K562 (cell line): ENCODE data around the gene HNRNPD. TPM values are rescaled to one million over a fixed set of nuclear protein-coding genes. Genes with fewer than 3 reads are reported as not detected.

Experiments used
- ATAC-seq: fragments of 200-7000 bp; cut with Tn5 transposase; 3 replicates; pipeline ENCODE4 v1.9.1; 2020; ENCODE audit warnings: moderate library complexity
- BruUV-seq: library from RNA; stranded (reverse); fragments of 400-500 nt; replicated peaks from 2 replicates; lab custom pipeline; 2021; lab: Mats Ljungman, UMichigan
- CTCF ChIA-PET: fragments of 300-600 bp; formaldehyde crosslinking; extraction: SDS; loops from one replicate; lab custom pipeline; 2021; ENCODE audit warnings: low intra/inter-chr PET ratio; lab: Yijun Ruan, JAX
- POLR2A ChIA-PET: fragments of 300-600, 350-650 bp; sonication (Branson Sonifier 250); formaldehyde crosslinking; extraction: SDS; loops from one replicate; lab custom pipeline; 2021; ENCODE audit warnings: antibody characterized with exemption, inconsistent platforms; lab: Yijun Ruan, JAX
- DNase-seq, 4 experiments: peaks; one replicate each; pipeline versions ENCODE4 v3.0.0 to v3.0.0-alpha.2; 2011 to 2018; ENCODE audit warnings: low spot score in 3 of 4, mixed read lengths in 3 of 4; ENCODE audit errors: extremely low read depth in 1 of 4
- FAIRE-seq: peaks from 2 replicates; lab custom pipeline; 2011; peaks lifted over from hg19 to GRCh38; lab: Jason Lieb, UNC
- H2AFZ ChIP-seq: 2 replicates; pipeline ENCODE4 v1.6.0; 2011; ENCODE audit warnings: low read depth, low read length, control low read depth, inconsistent platforms
- H3K27ac ChIP-seq: fragments of 200-600 bp; 3 replicates; pipeline ENCODE4 v1.8.0; 2011; ENCODE audit warnings: low read depth, mild to moderate bottlenecking, control low read depth, inconsistent platforms, low read length, moderate library complexity, mixed read lengths; ENCODE audit errors: extremely low read depth
- H3K27me3 ChIP-seq, 2 experiments: fragments of 300-600 bp in 1 of 2; 2 replicates in 1 of 2; 3 replicates in 1 of 2; pipeline versions ENCODE4 v1.6.0 to v1.8.0; 2011; ENCODE audit warnings: inconsistent platforms in 2 of 2, low read length in 2 of 2, mild to moderate bottlenecking in 1 of 2, mixed read lengths in 1 of 2, moderate library complexity in 1 of 2; ENCODE audit not compliant: control insufficient read depth in 2 of 2, insufficient read depth in 2 of 2
- H3K36me3 ChIP-seq: fragments of 300-600 bp; 3 replicates; pipeline ENCODE4 v1.8.0; 2011; ENCODE audit warnings: mild to moderate bottlenecking, low read length, inconsistent platforms; ENCODE audit not compliant: control insufficient read depth, insufficient read depth
- H3K4me1 ChIP-seq, 2 experiments: fragments of 200-600 bp in 1 of 2; replicated peaks in 1 of 2; 2 replicates in 1 of 2; 3 replicates in 1 of 2; pipeline versions ENCODE4 v1.5.1 to v1.8.0; 2011; ENCODE audit warnings: inconsistent platforms in 2 of 2, low read length in 2 of 2, mild to moderate bottlenecking in 1 of 2, mixed read lengths in 1 of 2, moderate library complexity in 1 of 2; ENCODE audit not compliant: control insufficient read depth in 2 of 2, insufficient read depth in 2 of 2
- H3K4me2 ChIP-seq: 2 replicates; pipeline ENCODE4 v1.6.1; 2011; ENCODE audit warnings: low read length, control low read depth, inconsistent platforms, mixed read lengths; ENCODE audit not compliant: insufficient read depth
- H3K4me3 ChIP-seq: fragments of 200-600 bp; sonication (generic), shearing (Covaris generic); 2 replicates; pipeline ENCODE4 v1.5.1; 2016; ENCODE audit warnings: control low read depth, inconsistent platforms
- H3K79me2 ChIP-seq: fragments of 200-600 bp; 3 replicates; pipeline ENCODE4 v1.8.0; 2011; ENCODE audit warnings: low read length, inconsistent platforms; ENCODE audit not compliant: control insufficient read depth, insufficient read depth
- H3K9ac ChIP-seq, 2 experiments: 2 replicates each; pipeline versions ENCODE4 v1.6.0 to v1.6.1; 2011; ENCODE audit warnings: low read depth in 2 of 2, low read length in 2 of 2, control low read depth in 1 of 2, inconsistent platforms in 1 of 2, mild to moderate bottlenecking in 1 of 2, mixed read lengths in 1 of 2; ENCODE audit not compliant: insufficient read depth in 1 of 2
- H3K9me1 ChIP-seq: one replicate; pipeline ENCODE4 v1.6.0; 2011; ENCODE audit warnings: inconsistent platforms, mild to moderate bottlenecking, low read length, moderate library complexity; ENCODE audit not compliant: control insufficient read depth, insufficient read depth
- H3K9me3 ChIP-seq: replicated peaks from 2 replicates; pipeline ENCODE4 v1.5.1; 2011; ENCODE audit warnings: low read depth, low read length, inconsistent platforms; ENCODE audit not compliant: control insufficient read depth, insufficient read depth
- H4K20me1 ChIP-seq: replicated peaks from 2 replicates; pipeline ENCODE4 v1.6.1; 2011; ENCODE audit warnings: low read length, inconsistent platforms, mixed read lengths; ENCODE audit not compliant: control insufficient read depth, insufficient read depth
- ARID3B ChIP-seq: fragments of 250-450 bp; sonication (Bioruptor Pico); IDR thresholded peaks from 2 replicates; pipeline ENCODE4 v1.4.0; 2020; ENCODE audit warnings: borderline replicate concordance
- GATAD2A ChIP-seq: fragments of 450-650 bp; IDR thresholded peaks from 2 replicates; pipeline ENCODE4 v1.6.1; 2017
- HDGF ChIP-seq: fragments of 450-650 bp; IDR thresholded peaks from 2 replicates; pipeline ENCODE4 v1.6.1; 2016
- MEIS2 ChIP-seq: fragments of 450-650 bp; IDR thresholded peaks from 2 replicates; pipeline ENCODE4 v1.6.1; 2014; ENCODE audit warnings: mild to moderate bottlenecking; ENCODE audit not compliant: partially characterized antibody
- NCOA1 ChIP-seq: fragments of 450-650 bp; IDR thresholded peaks from 2 replicates; pipeline ENCODE4 v1.6.1; 2016; ENCODE audit warnings: low read depth
- POLR3A ChIP-seq: IDR thresholded peaks from 2 replicates; pipeline ENCODE4 v1.6.1; 2011; ENCODE audit warnings: borderline replicate concordance, mild to moderate bottlenecking, moderate library complexity; ENCODE audit not compliant: insufficient read length, insufficient read depth; ENCODE audit errors: extremely low read depth
- PTTG1 ChIP-seq: fragments of 450-650 bp; IDR thresholded peaks from 2 replicates; pipeline ENCODE4 v1.6.1; 2016; ENCODE audit warnings: low read depth, mild to moderate bottlenecking, missing genetic modification characterization, missing compliant biosample characterization
- SMARCE1 ChIP-seq: fragments of 450-650 bp; IDR thresholded peaks from 2 replicates; pipeline ENCODE4 v1.7.1; 2016; ENCODE audit warnings: mild to moderate bottlenecking
- TCFL5 ChIP-seq: fragments of 250-450 bp; sonication (Bioruptor Pico); conservative IDR thresholded peaks from 2 replicates; pipeline ENCODE4 v1.6.1; 2021; ENCODE audit warnings: mild to moderate bottlenecking, moderate library complexity, matching md5 sums
- TRIM28 ChIP-seq: fragments of 450-650 bp; IDR thresholded peaks from 2 replicates; pipeline ENCODE4 v1.6.1; 2017
- ZNF699 ChIP-seq: fragments of 250-450 bp; sonication (Bioruptor Pico); IDR thresholded peaks from 2 replicates; pipeline ENCODE4 v1.8.0; 2021; ENCODE audit warnings: mild to moderate bottlenecking, moderate library complexity; ENCODE audit not compliant: insufficient replicate concordance
- WGBS: fragments of 100-300 bp; shearing (Covaris generic); methylation state at CpG from one replicate; pipeline ENCODE4 v1.1.6; 2016; ENCODE audit warnings: low coverage, mixed read lengths; ENCODE audit not compliant: insufficient coverage; ENCODE audit errors: missing lambda C conversion rate; 5-methylcytosine and 5-hydroxymethylcytosine counted together
- in situ Hi-C: fragments of 300-500 bp; cut with MboI; formaldehyde crosslinking; loops from 4 replicates; pipeline ENCODE4 v1.15.0; 2018; ENCODE audit warnings: inconsistent platforms, mixed read lengths
- intact Hi-C: fragments of 100-400 bp; cut with micrococcal nuclease; formaldehyde crosslinking; loops from 2 replicates; pipeline ENCODE4 v1.14.2; 2022
- polyA plus RNA-seq, 8 experiments: library from polyadenylated mRNA; depleted of rRNA in 4 of 8; stranded (reverse) in 5 of 8; unstranded in 3 of 8; fragments of >200 nt; fragmentation: Nextera tagmentation in 2 of 8; fragmentation: Illumina TruSeq in 1 of 8; extraction: Ambion mirVana in 2 of 8; extraction: Trizol in 1 of 8; gene quantifications; 2 replicates each; pipeline versions ENCODE4 v1.2.1 to v1.2.3, GENCODE V29; 2011 to 2014; ENCODE audit warnings: inconsistent platforms in 1 of 8, missing spikeins in 1 of 8
- total RNA-seq, 7 experiments: library from RNA; depleted of rRNA in 6 of 7; stranded (reverse); fragments of >200 nt in 6 of 7; fragmentation: Illumina TruSeq in 2 of 7; extraction: Trizol in 2 of 7; gene quantifications; 2 replicates each; pipeline versions ENCODE4 v1.2.1 to v1.2.3, GENCODE V29; 2011 to 2021; ENCODE audit warnings: low replicate concordance in 1 of 7

Gene HNRNPD
- total and polyA plus RNA-seq, 9 of the 15 experiments (the other 6 are each of a cell fraction or from before 2014, with no cell fraction given): 92.4 to 955 (median 160) TPM

- Histone ChIP-seq H2AFZ (no peak overlapping the region), H3K27ac (no peak overlapping the region), H3K4me1 (no peaks in the 10 kb centered on the region), H3K9me3 (no peaks in the 10 kb centered on the region; the same call in 1 of the 2 replicates), H4K20me1 (no peaks in the 10 kb centered on the region), H3K4me2 (no peak overlapping the region), H3K4me3 (no peak overlapping the region), H3K79me2 (no peaks in the 10 kb centered on the region), H3K9me1 (no peaks in the 10 kb centered on the region), H3K9ac (no peak overlapping the region), H3K27me3 (no peaks in the 10 kb centered on the region; a peak in 1 of 5 replicates), H3K36me3 (no peaks in the 10 kb centered on the region)
- intact Hi-C loops: no loop called here
- no peak for DNase-seq
- BruUV-seq: no TSS peak
- ATAC-seq: no peak
- 2% methylated on average over 4 of the region's 4 CpGs for WGBS
- TF ChIP-seq GATAD2A: no peak
- no peak for TF ChIP-seq MEIS2
- TF ChIP-seq TRIM28: no peak
- no peak for TF ChIP-seq TCFL5 (CRISPR knock-in tag)
- TF ChIP-seq POLR3A: no peak
- TF ChIP-seq HDGF: no peak
- no peak for TF ChIP-seq SMARCE1
- no peak for TF ChIP-seq PTTG1
- FAIRE-seq: no peak
- ChIA-PET CTCF (no interaction called here), POLR2A (no interaction called here)
- in situ Hi-C loops: no loop called here
These were observed 42.0 kb downstream of the HNRNPD start for GRCh38 chr4:82331814-82332213.

- Histone ChIP-seq H4K20me1 (no peaks in the 10 kb centered on the region), H3K9me1 (no peaks in the 10 kb centered on the region), H3K27me3 (peaks cover 2 to 7% of the 10 kb centered on the region in 2 experiments; a peak in 2 of 5 replicates), H3K4me1 (no peaks in the 10 kb centered on the region), H3K36me3 (no peaks in the 10 kb centered on the region), H3K79me2 (no peaks in the 10 kb centered on the region), H2AFZ (no peak overlapping the region), H3K4me2 (no peak overlapping the region), H3K9ac (no peak overlapping the region), H3K27ac (no peak overlapping the region), H3K9me3 (no peaks in the 10 kb centered on the region), H3K4me3 (no peak overlapping the region)
- 5% methylated on average over 4 of the region's 4 CpGs for WGBS
- DNase-seq (no peak), ATAC-seq (no peak), FAIRE-seq (no peak)
- intact Hi-C loops (no loop called here), in situ Hi-C loops (no loop called here)
- CTCF ChIA-PET: no interaction called here
- BruUV-seq: no TSS peak
- POLR2A ChIA-PET: no interaction called here
- TF ChIP-seq ZNF699 (CRISPR knock-in tag): no peak
- no peak for TF ChIP-seq ARID3B (CRISPR knock-in tag)
- TF ChIP-seq NCOA1: no peak
These were observed 53.4 kb downstream of the HNRNPD start for GRCh38 chr4:82320351-82320750.
